GOT3 (cell line): ENCODE data around the gene ANKRD44.
"Not testable (repeated sequence)": the region's sequence is repeated elsewhere in the genome, so short reads cannot be mapped to it uniquely, and the experiment has no call there.

Experiments
- DNase-seq: peaks from one replicate; lab custom pipeline; 2025; ENCODE audit warnings: mixed read lengths; lab: John Stamatoyannopoulos, UW

ANKRD44 gene

GRCh38 chr2:197310271-197310985 lies at the start of gene ANKRD44:
Gene ANKRD44, minus strand, starts transcription at chr2:197310780. Its CDS starts 176 bp downstream, at chr2:197310604.
- peak; percentile 44 for DNase-seq

- no peak for DNase-seq
These were observed 49.3 kb upstream of the ANKRD44 start for GRCh38 chr2:197359859-197360258.

GRCh38 chr2:197358931-197359330 lies 48.4 kb upstream of the ANKRD44 start:
- no peak for DNase-seq

- no peak for DNase-seq
These were observed 47.4 kb upstream of the ANKRD44 start for GRCh38 chr2:197357986-197358385.

- no peak for DNase-seq
These were observed 45.6 kb upstream of the ANKRD44 start for GRCh38 chr2:197356136-197356535.

GRCh38 chr2:197354169-197354558 lies 43.6 kb upstream of the ANKRD44 start:
- no peak for DNase-seq

- no peak for DNase-seq
These were observed 43.0 kb upstream of the ANKRD44 start for GRCh38 chr2:197353393-197354168.

- no peak for DNase-seq
These were observed 39.1 kb upstream of the ANKRD44 start for GRCh38 chr2:197349699-197350098.

- no peak for DNase-seq
These were observed 38.3 kb upstream of the ANKRD44 start for GRCh38 chr2:197348721-197349360.

- no peak for DNase-seq
These were observed 35.3 kb upstream of the ANKRD44 start for GRCh38 chr2:197345846-197346370.

GRCh38 chr2:197343968-197344367 lies 33.4 kb upstream of the ANKRD44 start:
- DNase-seq, result not testable (repeated sequence)

GRCh38 chr2:197340591-197340990 lies 30.0 kb upstream of the ANKRD44 start:
- DNase-seq, result no peak

- DNase-seq, result no peak
These were observed 29.1 kb upstream of the ANKRD44 start for GRCh38 chr2:197339496-197340220.

GRCh38 chr2:197339016-197339415 lies 28.4 kb upstream of the ANKRD44 start:
- DNase-seq, result no peak

- DNase-seq, result no peak
These were observed 22.1 kb upstream of the ANKRD44 start for GRCh38 chr2:197332641-197333040.

- DNase-seq, result no peak
These were observed 17.9 kb upstream of the ANKRD44 start for GRCh38 chr2:197328461-197328860.

GRCh38 chr2:197327472-197328098 lies 17.0 kb upstream of the ANKRD44 start:
- DNase-seq, result no peak

- DNase-seq, result no peak
These were observed 16.5 kb upstream of the ANKRD44 start for GRCh38 chr2:197327073-197327471.

- DNase-seq, result no peak
These were observed 14.2 kb upstream of the ANKRD44 start for GRCh38 chr2:197324801-197325200.

- no peak for DNase-seq
These were observed 12.4 kb upstream of the ANKRD44 start for GRCh38 chr2:197322724-197323720.
